Calu3 (cell line): ENCODE results near the gene OPCML. TPM values are rescaled to one million over a fixed set of nuclear protein-coding genes. Genes with fewer than 3 reads are reported as not detected.

Experiments used
- BruUV-seq: library from RNA; stranded (reverse); fragments of 400-500 nt; replicated peaks from 2 replicates; lab custom pipeline; 2021; lab: Mats Ljungman, UMichigan
- CTCF ChIA-PET: fragments of 300-600 bp; sonication (Branson Sonifier 250); formaldehyde crosslinking; loops from one replicate; lab custom pipeline; 2022; ENCODE audit warnings: antibody characterized with exemption; lab: Charles Lee
- DNase-seq: peaks from one replicate; pipeline ENCODE4 v3.0.0; 2022
- H3K27ac Mint-ChIP-seq: one replicate; pipeline ENCODE4 v1.8.0; 2022; ENCODE audit warnings: mixed read lengths; ENCODE audit not compliant: unreplicated experiment
- H3K27me3 Mint-ChIP-seq: one replicate; pipeline ENCODE4 v1.8.0; 2022; ENCODE audit warnings: mixed read lengths; ENCODE audit not compliant: unreplicated experiment
- H3K36me3 Mint-ChIP-seq: one replicate; pipeline ENCODE4 v1.8.0; 2022; ENCODE audit warnings: mild to moderate bottlenecking, moderate library complexity, mixed read lengths; ENCODE audit not compliant: insufficient read depth, unreplicated experiment
- H3K4me1 Mint-ChIP-seq: one replicate; pipeline ENCODE4 v1.8.0; 2022; ENCODE audit warnings: mild to moderate bottlenecking, low read depth, mixed read lengths; ENCODE audit not compliant: unreplicated experiment
- H3K4me3 Mint-ChIP-seq: one replicate; pipeline ENCODE4 v1.8.0; 2022; ENCODE audit warnings: mild to moderate bottlenecking, low read depth, moderate library complexity, mixed read lengths; ENCODE audit not compliant: unreplicated experiment
- H3K9me3 Mint-ChIP-seq: one replicate; pipeline ENCODE4 v1.8.0; 2022; ENCODE audit warnings: low read depth, mixed read lengths; ENCODE audit not compliant: unreplicated experiment
- CTCF ChIP-seq: fragments of 200-600 bp; IDR thresholded peaks from one replicate; pipeline ENCODE4 v1.8.0; 2022; ENCODE audit warnings: antibody characterized with exemption; ENCODE audit not compliant: unreplicated experiment
- intact Hi-C: fragments of 100-400 bp; cut with micrococcal nuclease; formaldehyde crosslinking; loops from one replicate; pipeline ENCODE4 v1.10.0; 2022; ENCODE audit not compliant: unreplicated experiment
- total RNA-seq: library from RNA; stranded (reverse); gene quantifications from 2 replicates; pipeline ENCODE4 v1.2.3, GENCODE V29; 2022

The OPCML gene
- total RNA-seq, 1 experiment from 2014 or later, result not detected

GRCh38 chr11:132576706-132577105 lies 955.6 kb downstream of the OPCML start:
- intact Hi-C loops, result no loop called here
- no peak for DNase-seq
- Mint-ChIP-seq H3K4me3 (no peak overlapping the region), H3K9me3 (peaks cover 29% of the 10 kb centered on the region), H3K27me3 (no peaks in the 10 kb centered on the region), H3K27ac (no peak overlapping the region), H3K4me1 (no peaks in the 10 kb centered on the region), H3K36me3 (no peaks in the 10 kb centered on the region)
- CTCF ChIA-PET, result no interaction called here
- TF ChIP-seq CTCF, result no peak
- no TSS peak for BruUV-seq

GRCh38 chr11:132564091-132564885 lies 968.0 kb downstream of the OPCML start:
- Mint-ChIP-seq H3K27ac (no peak overlapping the region), H3K4me3 (no peak overlapping the region), H3K27me3 (no peaks in the 10 kb centered on the region), H3K4me1 (no peaks in the 10 kb centered on the region), H3K36me3 (no peaks in the 10 kb centered on the region), H3K9me3 (peaks cover 21% of the 10 kb centered on the region)
- CTCF ChIA-PET, result no interaction called here
- DNase-seq, result no peak
- intact Hi-C loops, result no loop called here
- no TSS peak for BruUV-seq
- TF ChIP-seq CTCF, result no peak

- peaks cover 24% of the 10 kb centered on the region for H3K9me3 Mint-ChIP-seq
- intact Hi-C loops, result no loop called here
- no peak for DNase-seq
These were observed 969.3 kb downstream of the OPCML start for GRCh38 chr11:132563050-132563449.

GRCh38 chr11:132561937-132562336 lies 970.4 kb downstream of the OPCML start:
- Mint-ChIP-seq H3K4me1 (no peaks in the 10 kb centered on the region), H3K36me3 (no peaks in the 10 kb centered on the region), H3K4me3 (no peak overlapping the region), H3K27me3 (no peaks in the 10 kb centered on the region), H3K27ac (no peak overlapping the region), H3K9me3 (peaks cover 20% of the 10 kb centered on the region)
- no TSS peak for BruUV-seq
- no peak for DNase-seq
- CTCF ChIA-PET, result no interaction called here
- intact Hi-C loops, result no loop called here
- TF ChIP-seq CTCF, result no peak

More at GRCh38 chr11:132563050-132563449, 969.3 kb downstream of the OPCML start:
- no peaks in the 10 kb centered on the region for H3K36me3 Mint-ChIP-seq
- CTCF ChIA-PET, result no interaction called here
- no TSS peak for BruUV-seq
- no peaks in the 10 kb centered on the region for H3K4me1 Mint-ChIP-seq
- no peaks in the 10 kb centered on the region for H3K27me3 Mint-ChIP-seq
- no peak overlapping the region for H3K4me3 Mint-ChIP-seq
- no peak overlapping the region for H3K27ac Mint-ChIP-seq
- no peak for TF ChIP-seq CTCF
